Measurements from ENCODE around the gene GRIK3.

GRCh38 chr1:36951761-36952160 is 82.6 kb downstream of the GRIK3 start:
- TF ChIP-seq CTCF (IDR thresholded peaks at IDR 0.05) (no peak), POLR2A (IDR thresholded peaks at IDR 0.05) (no peak)

Data from right lobe of liver (tissue), 4 donors.